Ovary (tissue), 9 donors: ENCODE results near the gene EPS8L1. TPM values are rescaled to one million over a fixed set of nuclear protein-coding genes. Genes with fewer than 3 reads are reported as not detected.

Experiments
- DNase-seq, 5 donors: peaks; one replicate each; pipeline ENCODE4 v3.0.0-alpha.2; 2019 to 2020
- H3K27ac ChIP-seq, 2 donors: fragments of 200-600 bp; one replicate each; pipeline versions ENCODE4 v1.5.1 to v1.8.0; 2019 to 2022
- H3K27me3 ChIP-seq: fragments of 200-600 bp; one replicate; pipeline ENCODE4 v1.8.0; 2022
- H3K36me3 ChIP-seq: fragments of 200-600 bp; sonication (generic); one replicate; pipeline ENCODE4 v1.5.1; 2019
- H3K4me1 ChIP-seq: one replicate; pipeline ENCODE4 v1.8.1; 2013; ENCODE audit warnings: mild to moderate bottlenecking, moderate library complexity; ENCODE audit not compliant: insufficient read depth
- H3K4me3 ChIP-seq: fragments of 200-600 bp; sonication (generic); one replicate; pipeline ENCODE4 v1.5.1; 2017
- H3K9me3 ChIP-seq, 2 donors: fragments of 200-600 bp in 1 of 2; sonication (generic) in 1 of 2; one replicate each; pipeline versions ENCODE4 v1.5.1 to v1.8.1; 2013 to 2019; ENCODE audit warnings: mild to moderate bottlenecking in 1 of 2, moderate library complexity in 1 of 2
- EP300 ChIP-seq: sonication (generic); formaldehyde crosslinking; IDR thresholded peaks from one replicate; pipeline ENCODE4 v1.6.1; 2017; ENCODE audit warnings: antibody characterized with exemption
- POLR2A ChIP-seq: fragments of 450-650 bp; IDR thresholded peaks from one replicate; pipeline ENCODE4 v1.6.1; 2017; ENCODE audit warnings: antibody characterized with exemption, mild to moderate bottlenecking, moderate library complexity
- WGBS, 3 donors: extraction: QIAGEN DNeasy Blood & Tissue Kit in 1 of 3; methylation state at CpG; one replicate each; pipeline versions ENCODE4 v1.1.5 to v1.1.7; 2013 to 2017; 5-methylcytosine and 5-hydroxymethylcytosine counted together
- intact Hi-C, 4 donors: fragments of 100-400 bp; cut with DNase I; formaldehyde crosslinking; loops; one replicate each; pipeline versions ENCODE4 v1.11.0 to v1.15.1; 2022 to 2023
- polyA plus RNA-seq, 2 donors: library from polyadenylated mRNA; stranded (reverse); fragments of 200-250 nt in 1 of 2; fragments of 350-450 nt in 1 of 2; fragmentation: Illumina TruSeq in 1 of 2; extraction: RNeasy Lipid Tissue Mini Kit (QIAGEN cat#74804) in 1 of 2; gene quantifications; one replicate each; pipeline ENCODE4 v1.2.3, GENCODE V29; 2013 to 2014
- total RNA-seq, 7 donors: library from RNA; depleted of rRNA in 2 of 7; stranded (reverse); fragments of >200 nt in 2 of 7; fragmentation: NEBNext Ultra II Directional in 3 of 7; extraction: Animal tissue kit (Norgen Biotek cat#: 25700) in 3 of 7; gene quantifications; one replicate each; pipeline versions ENCODE4 v1.1.0 to v1.2.4, GENCODE V29; 2016 to 2023
- TF ChIP-seq, protein P1 (sequence below), 3 donors: fragments of 450-650 bp in 2 of 3; fragments of 200-600 bp in 1 of 3; IDR thresholded peaks; one replicate each; pipeline versions ENCODE4 v1.5.1 to v1.8.0; 2016 to 2022; ENCODE audit warnings: antibody characterized with exemption in 3 of 3, mild to moderate bottlenecking in 1 of 3
- donor health status: DM: no; HTN: no; CAD: no; lungs with moderate emphysema.
- donor health status: DM: no; HTN: no; CAD: no.
- donor health status: Bipolar disorder and iron deficiency.
- donor health status: DM: yes; HTN: yes; CAD: no.
- donor health status: DM: no; HTN: no; CAD: no.
- donor health status: DM: yes; HTN: yes; CAD: no.

The EPS8L1 gene
- total and polyA plus RNA-seq, 9 donors, result 0.87 to 142 (median 5.1) TPM

DNA sequence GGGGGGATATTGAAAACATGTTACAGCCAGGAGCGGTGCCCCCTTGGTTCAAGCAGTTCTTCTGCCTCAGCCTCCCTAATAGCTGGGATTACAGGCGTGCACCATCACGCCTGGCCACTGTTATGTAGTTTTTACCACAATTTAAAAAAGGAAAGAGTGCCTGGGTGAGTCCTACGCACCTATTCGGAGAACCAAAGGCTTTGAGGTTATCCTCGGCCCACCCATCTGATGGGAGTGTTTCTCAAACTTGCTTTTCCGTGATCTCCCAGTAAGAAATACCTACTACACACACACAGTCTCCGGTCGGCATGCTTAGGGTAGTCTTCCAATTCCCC is 33.4 kb upstream of the EPS8L1 start:
- Histone ChIP-seq H3K4me1 (no peaks in the 10 kb centered on the region), H3K9me3 (no peaks in the 10 kb centered on the region), H3K27me3 (no peaks in the 10 kb centered on the region), H3K36me3 (no peaks in the 10 kb centered on the region), H3K4me3 (no peak overlapping the region), H3K27ac (no peak overlapping the region)
- no peak for DNase-seq
- intact Hi-C loops, result no loop called here
- TF ChIP-seq EP300 (no peak), POLR2A (no peak)
- TF ChIP-seq, protein P1, sequence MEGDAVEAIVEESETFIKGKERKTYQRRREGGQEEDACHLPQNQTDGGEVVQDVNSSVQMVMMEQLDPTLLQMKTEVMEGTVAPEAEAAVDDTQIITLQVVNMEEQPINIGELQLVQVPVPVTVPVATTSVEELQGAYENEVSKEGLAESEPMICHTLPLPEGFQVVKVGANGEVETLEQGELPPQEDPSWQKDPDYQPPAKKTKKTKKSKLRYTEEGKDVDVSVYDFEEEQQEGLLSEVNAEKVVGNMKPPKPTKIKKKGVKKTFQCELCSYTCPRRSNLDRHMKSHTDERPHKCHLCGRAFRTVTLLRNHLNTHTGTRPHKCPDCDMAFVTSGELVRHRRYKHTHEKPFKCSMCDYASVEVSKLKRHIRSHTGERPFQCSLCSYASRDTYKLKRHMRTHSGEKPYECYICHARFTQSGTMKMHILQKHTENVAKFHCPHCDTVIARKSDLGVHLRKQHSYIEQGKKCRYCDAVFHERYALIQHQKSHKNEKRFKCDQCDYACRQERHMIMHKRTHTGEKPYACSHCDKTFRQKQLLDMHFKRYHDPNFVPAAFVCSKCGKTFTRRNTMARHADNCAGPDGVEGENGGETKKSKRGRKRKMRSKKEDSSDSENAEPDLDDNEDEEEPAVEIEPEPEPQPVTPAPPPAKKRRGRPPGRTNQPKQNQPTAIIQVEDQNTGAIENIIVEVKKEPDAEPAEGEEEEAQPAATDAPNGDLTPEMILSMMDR (IDR thresholded peaks at IDR 0.05), result no peak
- WGBS, 3 donors, result 89 to 92% (median 91%) methylated on average over 9 of the region's 9 CpGs

DNA sequence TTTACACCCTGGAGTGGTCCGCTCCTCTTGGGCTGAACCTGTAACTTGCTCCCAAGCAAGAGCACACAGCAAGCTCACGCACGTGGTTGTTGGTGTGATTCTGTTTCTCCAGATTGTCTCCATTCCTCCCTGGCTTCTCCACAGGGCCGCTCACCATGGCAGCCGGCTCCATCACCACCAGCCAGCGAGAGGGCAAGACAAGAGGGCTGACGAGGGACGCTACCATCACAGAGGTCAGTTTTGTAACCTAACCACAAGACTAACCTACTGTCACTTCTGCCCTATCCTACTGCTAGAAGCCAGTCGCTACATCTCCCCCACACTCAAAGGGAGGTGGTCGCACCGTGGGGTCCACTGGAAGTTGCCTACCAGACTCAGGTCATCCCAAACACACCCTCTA is 33.0 kb upstream of the EPS8L1 start:
- Histone ChIP-seq H3K4me3 (no peak overlapping the region), H3K9me3 (no peaks in the 10 kb centered on the region), H3K27ac (no peak overlapping the region), H3K36me3 (no peaks in the 10 kb centered on the region), H3K27me3 (no peaks in the 10 kb centered on the region), H3K4me1 (no peaks in the 10 kb centered on the region)
- TF ChIP-seq EP300 (no peak), POLR2A (no peak)
- TF ChIP-seq, protein P1 (IDR thresholded peaks at IDR 0.05), result no peak
- no peak for DNase-seq
- 70 to 93% (median 89%) methylated on average over 11 of the region's 11 CpGs for WGBS, 3 donors
- intact Hi-C loops, result no loop called here

DNA sequence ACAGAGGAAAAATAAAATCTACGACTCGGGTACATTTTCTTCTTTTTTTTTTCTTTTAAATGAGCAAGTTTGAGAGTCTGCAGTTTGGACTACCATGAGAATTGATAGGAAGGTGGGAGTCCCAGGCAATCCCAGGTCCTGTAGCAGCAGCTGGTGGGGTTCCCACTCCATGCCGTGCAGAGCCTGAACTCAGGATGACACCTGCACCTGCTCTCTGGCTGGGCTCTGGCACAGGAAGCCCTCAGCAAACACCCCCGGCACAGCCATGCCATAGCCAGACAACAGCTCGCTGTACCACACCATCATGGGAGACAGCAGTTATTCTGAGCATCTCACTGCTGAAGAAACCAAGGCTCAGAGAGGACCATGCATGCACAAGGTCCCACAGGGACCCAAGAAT is 31.4 kb upstream of the EPS8L1 start:
- H3K4me3 ChIP-seq, result no peak overlapping the region
- intact Hi-C loops, result no loop called here
- WGBS, 3 donors, result 79 to 89% (median 87%) methylated on average over 5 of the region's 5 CpGs
- H3K4me1 ChIP-seq, result no peaks in the 10 kb centered on the region
- no peak for DNase-seq
- H3K27me3 ChIP-seq, result no peaks in the 10 kb centered on the region
- H3K36me3 ChIP-seq, result no peaks in the 10 kb centered on the region
- H3K9me3 ChIP-seq, result no peaks in the 10 kb centered on the region
- H3K27ac ChIP-seq, result no peak overlapping the region
- TF ChIP-seq, protein P1 (IDR thresholded peaks at IDR 0.05), result no peak
- TF ChIP-seq POLR2A (no peak), EP300 (no peak)

DNA sequence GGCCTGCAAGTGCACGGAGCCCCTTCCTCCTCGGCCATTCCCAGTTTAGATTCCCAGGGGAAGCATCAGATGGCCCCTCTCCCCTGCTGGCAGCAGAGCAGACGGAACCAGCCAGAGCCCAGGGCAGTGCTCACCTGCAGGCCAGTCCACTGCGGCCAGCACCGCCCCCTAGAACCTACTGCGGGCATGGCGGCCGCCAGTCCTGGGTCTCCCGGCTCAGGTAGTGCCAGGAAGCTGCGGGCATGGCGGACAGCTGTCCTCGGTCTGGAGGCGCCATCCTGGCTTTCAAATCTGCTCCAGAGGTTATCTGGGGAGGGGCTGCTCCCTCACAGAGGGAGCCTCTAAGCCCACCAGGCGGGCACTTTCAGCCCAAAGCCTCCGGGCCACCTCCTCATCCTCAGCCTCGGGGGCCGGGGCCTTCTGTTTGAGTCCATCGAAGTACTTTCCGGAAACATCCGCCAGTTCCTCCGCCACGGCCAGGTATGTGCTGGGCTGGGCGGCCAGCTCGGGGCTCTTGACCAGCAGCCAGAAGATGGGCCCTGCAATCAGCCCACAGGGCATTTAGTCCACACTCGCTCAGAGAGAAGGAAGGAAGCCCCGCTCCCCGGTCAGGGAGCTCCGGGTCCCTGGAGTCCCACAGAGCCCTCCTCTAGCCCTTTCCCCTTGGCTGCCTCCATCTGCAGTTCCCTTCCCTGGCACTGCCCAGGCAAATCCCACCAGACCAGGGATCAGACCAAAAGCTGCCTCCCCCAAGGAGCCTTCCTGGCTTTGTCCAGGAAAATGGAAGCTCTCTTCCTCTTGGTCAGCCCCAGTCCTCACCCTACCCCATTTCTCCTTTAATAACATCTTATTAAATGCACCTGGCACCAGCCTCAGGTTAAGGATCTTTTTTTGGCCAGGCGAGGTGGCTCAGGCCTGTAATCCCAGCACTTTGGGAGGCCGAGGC is 30.6 kb upstream of the EPS8L1 start:
- intact Hi-C loops, result no loop called here
- Histone ChIP-seq H3K4me3 (no peak overlapping the region), H3K27ac (no peak overlapping the region), H3K9me3 (no peaks in the 10 kb centered on the region), H3K36me3 (no peaks in the 10 kb centered on the region), H3K4me1 (no peaks in the 10 kb centered on the region), H3K27me3 (no peaks in the 10 kb centered on the region)
- 94 to 96% (median 96%) methylated on average over 30 of the region's 30 CpGs for WGBS, 3 donors
- no peak for DNase-seq
- TF ChIP-seq EP300 (no peak), POLR2A (no peak)
- TF ChIP-seq, protein P1 (IDR thresholded peaks at IDR 0.05), result no peak
